Immature natural killer cell (primary cell): ENCODE data around the gene STRC. TPM values are rescaled to one million over a fixed set of nuclear protein-coding genes. Genes with fewer than 3 reads are reported as not detected.
"Not testable (repeated sequence)": the region's sequence is repeated elsewhere in the genome, so short reads cannot be mapped to it uniquely, and the experiment has no call there.

ENCODE experiments used
- DNase-seq, 3 donors: peaks; one replicate each; pipeline ENCODE4 v3.0.0; 2022; ENCODE audit warnings: mixed read lengths in 1 of 3
- H3K27ac Mint-ChIP-seq, 6 donors: one replicate each; pipeline ENCODE4 v1.8.0; 2020; ENCODE audit warnings: mixed read lengths in 6 of 6, mild to moderate bottlenecking in 5 of 6, inconsistent platforms in 4 of 6, moderate library complexity in 3 of 6
- H3K27me3 Mint-ChIP-seq, 3 donors: one replicate each; pipeline ENCODE4 v1.8.0; 2020 to 2021; ENCODE audit warnings: low read depth in 3 of 3, mild to moderate bottlenecking in 3 of 3, mixed read lengths in 3 of 3, moderate library complexity in 3 of 3, inconsistent platforms in 1 of 3
- H3K36me3 Mint-ChIP-seq, 3 donors: one replicate each; pipeline ENCODE4 v1.8.0; 2020; ENCODE audit warnings: mixed read lengths in 3 of 3, inconsistent platforms in 2 of 3, mild to moderate bottlenecking in 2 of 3
- H3K4me1 Mint-ChIP-seq, 2 donors: one replicate each; pipeline ENCODE4 v1.8.0; 2020; ENCODE audit warnings: inconsistent platforms in 2 of 2, mild to moderate bottlenecking in 2 of 2, mixed read lengths in 2 of 2, moderate library complexity in 1 of 2
- H3K4me3 Mint-ChIP-seq, 5 donors: one replicate each; pipeline ENCODE4 v1.8.0; 2020; ENCODE audit warnings: mild to moderate bottlenecking in 5 of 5, mixed read lengths in 5 of 5, inconsistent platforms in 3 of 5, moderate library complexity in 3 of 5
- H3K9me3 Mint-ChIP-seq, 6 donors: one replicate each; pipeline ENCODE4 v1.8.0; 2020; ENCODE audit warnings: mild to moderate bottlenecking in 6 of 6, mixed read lengths in 6 of 6, inconsistent platforms in 4 of 6, moderate library complexity in 3 of 6
- polyA plus RNA-seq, 3 donors: library from polyadenylated mRNA; unstranded; fragments of 300-500 nt; fragmentation: Illumina TruSeq; gene quantifications; one replicate each; pipeline ENCODE4 v1.2.3, GENCODE V29; 2021

Gene STRC
- not detected for polyA plus RNA-seq

DNA sequence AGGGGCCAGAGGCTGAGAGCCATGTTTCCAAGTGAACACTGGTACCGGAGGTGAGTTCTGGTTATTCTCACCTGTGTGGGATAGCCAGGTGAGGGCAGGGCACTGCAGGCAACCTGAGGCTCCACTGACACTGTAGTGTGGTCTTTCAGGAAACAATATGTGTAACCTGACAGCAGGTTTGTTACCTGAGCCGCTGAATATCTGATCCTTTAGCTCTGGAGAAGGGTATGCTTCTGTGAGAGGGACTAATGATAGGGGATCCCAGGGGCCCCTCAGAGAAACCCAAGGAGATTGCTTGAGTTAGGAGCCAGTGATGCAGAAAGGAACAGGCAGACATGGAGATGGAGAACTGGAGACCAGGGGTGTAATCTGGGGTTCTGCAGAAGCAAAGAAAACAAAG lies at the start of gene STRC:
TSS of gene STRC (minus strand) at position 101 of the 400 bp plus-strand sequence. CDS start at position 23, 78 bp downstream.
- not testable (repeated sequence) for H3K4me1 Mint-ChIP-seq, H3K36me3 Mint-ChIP-seq, H3K27me3 Mint-ChIP-seq, DNase-seq, H3K9me3 Mint-ChIP-seq, H3K4me3 Mint-ChIP-seq, H3K27ac Mint-ChIP-seq

DNA sequence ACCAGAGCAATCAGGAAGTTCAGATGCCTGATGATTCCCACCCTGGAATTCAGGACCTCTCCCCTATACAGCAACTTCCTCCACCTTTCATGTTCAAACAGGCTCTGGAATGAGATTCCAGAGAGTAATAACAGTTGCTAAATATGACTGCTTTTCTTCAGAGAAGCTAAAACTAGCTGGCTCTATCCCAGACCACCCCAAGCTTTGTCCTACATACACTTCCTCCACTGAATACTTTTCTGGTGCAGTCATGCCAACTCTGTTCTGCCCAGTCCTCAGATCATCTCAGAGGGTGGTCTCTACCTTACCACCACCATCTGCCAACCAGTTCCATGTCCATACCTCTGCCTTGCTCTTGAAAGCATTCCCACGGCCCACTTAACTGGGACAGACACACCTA lies 47.6 kb upstream of the STRC start:
- not testable (repeated sequence) for H3K36me3 Mint-ChIP-seq, H3K27ac Mint-ChIP-seq, H3K4me1 Mint-ChIP-seq, H3K4me3 Mint-ChIP-seq, H3K9me3 Mint-ChIP-seq, DNase-seq, H3K27me3 Mint-ChIP-seq

DNA sequence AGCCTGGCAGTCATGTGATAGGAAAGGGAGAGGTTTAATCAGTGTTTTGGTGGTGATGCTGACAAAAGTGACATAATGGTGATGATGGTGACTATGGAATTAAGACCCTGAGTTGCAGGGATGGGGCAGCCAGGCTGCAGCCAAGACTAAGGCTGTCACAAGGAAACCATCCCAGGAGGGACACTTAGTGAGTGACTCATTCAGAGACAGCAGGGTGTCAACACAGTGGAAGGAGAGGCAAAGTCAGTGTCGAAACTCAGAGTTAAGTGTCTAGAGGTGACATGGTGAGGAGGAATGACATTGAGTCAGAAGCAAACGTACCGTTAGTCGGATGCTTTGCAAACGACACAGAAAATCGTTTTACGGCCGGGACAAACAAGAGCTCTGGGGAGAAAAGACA lies 44.7 kb upstream of the STRC start:
- H3K4me3 Mint-ChIP-seq, H3K4me1 Mint-ChIP-seq, H3K27me3 Mint-ChIP-seq, H3K9me3 Mint-ChIP-seq, DNase-seq, H3K27ac Mint-ChIP-seq, H3K36me3 Mint-ChIP-seq: not testable (repeated sequence)

DNA sequence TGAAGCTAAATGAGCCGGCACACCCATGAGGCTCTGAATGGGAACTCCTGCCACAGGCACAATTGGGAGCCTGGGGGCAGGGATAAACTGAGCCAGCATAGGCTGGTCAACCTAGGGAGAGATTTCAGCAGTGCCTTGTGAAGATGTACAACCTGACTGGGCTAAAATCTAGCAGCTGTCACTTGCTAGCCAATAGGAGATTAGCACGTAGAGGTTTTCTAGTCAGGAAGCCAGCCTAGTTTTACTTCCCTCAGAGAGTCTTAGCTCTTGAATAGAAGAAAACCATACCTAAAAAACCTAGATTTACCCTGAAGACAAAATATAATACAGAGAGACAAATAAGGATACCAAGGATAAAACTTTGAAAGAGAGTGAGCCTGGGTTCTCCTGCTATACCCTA lies 43.7 kb upstream of the STRC start:
- H3K27ac Mint-ChIP-seq, result not testable (repeated sequence)

DNA sequence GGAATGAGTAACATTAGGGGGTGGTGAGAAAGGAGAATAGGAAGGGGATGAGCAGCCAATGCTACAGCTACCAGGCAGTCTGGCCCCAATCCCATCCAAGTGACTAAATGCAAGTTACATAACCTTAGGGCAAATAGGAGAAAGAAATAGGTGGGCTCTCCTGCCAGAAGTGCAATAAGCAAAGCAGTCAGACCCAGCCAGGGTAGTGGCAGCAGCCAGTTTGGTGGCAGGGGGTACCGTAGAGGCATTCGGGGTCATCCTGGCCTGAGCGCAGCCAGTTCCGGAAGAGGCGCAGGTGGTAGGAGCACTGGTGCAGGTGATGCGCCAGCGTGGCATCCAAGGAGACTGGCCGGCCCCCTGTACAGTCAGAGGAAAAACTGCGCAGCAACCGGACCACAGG lies 41.1 kb upstream of the STRC start:
- DNase-seq, H3K4me3 Mint-ChIP-seq, H3K27me3 Mint-ChIP-seq, H3K27ac Mint-ChIP-seq, H3K4me1 Mint-ChIP-seq, H3K36me3 Mint-ChIP-seq, H3K9me3 Mint-ChIP-seq: not testable (repeated sequence)

More for the DNA sequence above, 43.7 kb upstream of the STRC start:
- H3K9me3 Mint-ChIP-seq, DNase-seq, H3K4me3 Mint-ChIP-seq, H3K36me3 Mint-ChIP-seq, H3K4me1 Mint-ChIP-seq, H3K27me3 Mint-ChIP-seq: not testable (repeated sequence)

DNA sequence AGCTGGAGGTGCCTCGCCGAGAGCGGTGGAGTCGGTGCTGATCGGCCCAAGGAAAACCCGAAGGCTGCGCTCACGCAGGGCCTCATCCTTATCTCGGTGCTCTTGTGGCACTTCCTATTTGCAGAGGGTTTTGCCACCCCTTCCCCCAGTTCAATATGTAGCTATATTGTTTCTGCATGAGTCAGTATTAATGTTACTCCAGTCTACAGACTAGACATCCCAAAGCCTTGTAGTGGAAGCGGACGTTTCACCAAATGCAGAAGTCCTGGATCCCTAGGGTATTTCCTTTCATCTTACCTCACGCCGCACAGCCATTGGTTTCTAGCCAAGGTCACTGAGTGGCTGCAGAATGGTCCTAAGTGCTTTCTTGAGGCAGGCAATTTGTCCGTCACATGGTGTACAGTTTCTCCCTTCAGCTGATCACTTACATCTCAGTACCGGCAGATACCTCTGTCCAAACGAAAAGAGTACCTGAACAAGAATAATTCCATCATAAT lies 30.9 kb upstream of the STRC start:
- peaks cover 15 to 23% (median 17%) of the 10 kb centered on the region in 3 donors for H3K36me3 Mint-ChIP-seq
- not testable (repeated sequence) for H3K27ac Mint-ChIP-seq, H3K27me3 Mint-ChIP-seq, DNase-seq, H3K4me1 Mint-ChIP-seq, H3K9me3 Mint-ChIP-seq, H3K4me3 Mint-ChIP-seq

DNA sequence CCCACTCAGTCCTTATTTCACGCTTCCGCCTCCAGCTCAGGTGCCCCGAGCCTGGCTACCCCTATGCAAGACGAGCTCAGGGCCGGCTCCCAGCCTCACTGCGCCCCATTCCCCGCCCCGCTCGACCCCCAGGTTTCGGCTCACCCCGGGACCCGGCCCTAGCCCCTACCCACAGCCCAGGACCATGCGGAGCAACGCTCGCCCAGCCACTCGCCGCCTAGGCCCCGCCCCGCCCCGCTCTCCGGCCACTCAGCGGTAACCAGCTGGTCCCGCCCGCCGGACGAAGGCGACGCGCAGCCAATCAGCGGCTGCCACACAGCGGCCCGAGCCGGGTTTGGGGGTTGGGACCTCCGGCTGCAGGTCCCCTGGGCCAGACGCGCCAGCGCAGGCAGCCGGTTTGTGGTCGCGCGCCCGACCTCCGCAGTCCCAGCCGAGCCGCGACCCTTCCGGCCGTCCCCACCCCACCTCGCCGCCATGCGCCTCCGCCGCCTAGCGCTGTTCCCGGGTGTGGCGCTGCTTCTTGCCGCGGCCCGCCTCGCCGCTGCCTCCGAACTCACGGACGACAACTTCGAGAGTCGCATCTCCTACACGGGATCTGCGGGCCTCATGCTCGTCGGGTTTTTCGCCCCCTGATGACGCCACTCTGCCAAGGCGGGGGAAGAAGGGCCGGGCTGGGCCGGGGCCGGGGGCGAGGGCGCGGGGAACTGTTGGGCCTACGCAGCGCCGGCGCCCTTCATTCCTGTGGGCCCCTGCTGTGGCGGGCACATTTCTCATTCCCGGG lies 30.2 kb upstream of the STRC start, which contains the start of gene CATSPER2:
TSS of gene CATSPER2 (minus strand) at position 196 of the 781 bp plus-strand sequence. CDS start 783 bp downstream, outside the sequence.
- Mint-ChIP-seq H3K27me3 (peaks cover 0 to 3% (median 0%) of the 10 kb centered on the region in 3 donors), H3K4me1 (no peaks in the 10 kb centered on the region), H3K36me3 (peaks cover 15 to 23% (median 17%) of the 10 kb centered on the region in 3 donors), H3K27ac (no peak within 1 kb of the TSS), H3K9me3 (no peaks in the 10 kb centered on the region), H3K4me3 (no peak within 1 kb of the TSS)
- no peak for DNase-seq

DNA sequence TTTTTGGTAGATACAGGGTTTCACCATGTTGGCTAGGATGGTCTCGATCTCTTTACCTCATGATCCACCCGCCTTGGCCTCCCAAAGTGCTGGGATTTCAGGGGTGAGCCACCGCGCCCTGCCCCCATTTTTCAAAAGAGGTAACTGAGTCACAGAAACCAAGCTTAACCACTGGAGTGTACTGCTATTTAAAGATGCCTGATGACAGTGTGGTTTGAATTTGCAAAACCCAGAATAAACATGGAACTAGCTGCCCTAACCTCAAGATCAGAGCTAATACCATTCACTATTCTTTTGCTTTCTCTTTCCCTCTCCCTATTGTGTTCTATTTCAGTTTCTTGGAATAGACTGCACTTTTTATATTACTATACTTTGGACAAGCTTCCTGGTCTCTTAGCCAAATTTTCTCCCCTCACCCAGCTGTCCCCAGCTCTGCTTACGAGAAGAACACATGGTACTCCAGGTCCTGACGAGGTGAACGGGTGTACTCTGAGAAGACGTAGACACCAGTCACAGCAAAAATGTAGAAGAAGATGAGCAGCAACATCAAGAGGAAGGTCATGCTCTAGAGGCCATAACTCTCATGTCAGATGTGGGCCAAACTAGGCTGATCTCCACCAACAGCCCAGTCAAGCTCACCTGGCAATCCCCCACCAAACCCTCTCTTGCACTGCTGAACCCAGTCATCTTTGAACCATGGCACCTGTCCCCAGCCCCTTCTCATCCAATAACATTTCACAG lies 20.0 kb upstream of the STRC start:
- H3K9me3 Mint-ChIP-seq, H3K27me3 Mint-ChIP-seq, H3K36me3 Mint-ChIP-seq, H3K4me1 Mint-ChIP-seq, H3K4me3 Mint-ChIP-seq, H3K27ac Mint-ChIP-seq, DNase-seq: not testable (repeated sequence)

DNA sequence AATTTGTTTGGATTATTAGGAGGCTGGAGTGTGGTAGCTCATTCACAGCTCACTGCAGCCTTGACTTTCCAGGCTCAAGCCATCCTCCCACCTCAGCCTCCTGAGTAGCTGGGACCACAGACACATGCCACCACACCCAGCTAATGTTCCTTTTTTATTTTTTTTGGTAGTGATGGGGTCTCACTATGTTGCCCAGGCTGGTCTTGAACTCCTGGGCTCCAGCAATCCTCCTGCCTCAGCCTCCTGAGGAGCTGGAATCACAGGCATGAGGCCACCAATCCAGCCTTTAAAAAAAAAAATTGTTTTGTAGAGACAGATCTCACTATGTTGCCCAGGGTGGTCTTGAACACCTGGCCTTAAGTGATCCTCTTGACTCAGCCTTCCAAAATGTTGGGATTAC lies 8.3 kb upstream of the STRC start:
- not testable (repeated sequence) for H3K36me3 Mint-ChIP-seq, H3K4me1 Mint-ChIP-seq, H3K4me3 Mint-ChIP-seq, H3K27me3 Mint-ChIP-seq, DNase-seq, H3K9me3 Mint-ChIP-seq, H3K27ac Mint-ChIP-seq

DNA sequence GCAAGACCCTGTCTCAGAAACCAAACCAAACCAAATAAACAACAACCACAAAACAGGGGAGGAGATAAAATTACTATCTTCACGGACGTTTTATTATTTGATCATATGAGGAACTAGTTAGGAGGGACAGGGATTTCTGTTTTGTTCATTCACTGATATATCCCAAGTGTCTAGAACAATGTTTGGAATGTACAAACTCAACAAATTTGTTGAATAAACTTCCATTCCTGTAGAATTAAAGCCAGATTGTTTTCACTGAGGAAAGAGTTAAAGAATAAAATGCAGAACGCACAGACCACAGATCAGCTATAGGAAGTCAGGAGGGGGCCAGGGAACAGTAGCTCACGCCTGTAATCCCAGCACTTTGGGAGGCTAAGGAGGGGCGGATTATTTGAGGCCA lies 6.5 kb upstream of the STRC start:
- H3K27ac Mint-ChIP-seq, result no peak overlapping the region
- H3K4me1 Mint-ChIP-seq, result no peaks in the 10 kb centered on the region
- H3K36me3 Mint-ChIP-seq, result no peaks in the 10 kb centered on the region
- H3K4me3 Mint-ChIP-seq, result no peak overlapping the region
- H3K9me3 Mint-ChIP-seq, result peaks cover 0 to 1% (median 0%) of the 10 kb centered on the region in 6 donors
- peaks cover 4 to 7% (median 4%) of the 10 kb centered on the region in 3 donors for H3K27me3 Mint-ChIP-seq
- no peak for DNase-seq

DNA sequence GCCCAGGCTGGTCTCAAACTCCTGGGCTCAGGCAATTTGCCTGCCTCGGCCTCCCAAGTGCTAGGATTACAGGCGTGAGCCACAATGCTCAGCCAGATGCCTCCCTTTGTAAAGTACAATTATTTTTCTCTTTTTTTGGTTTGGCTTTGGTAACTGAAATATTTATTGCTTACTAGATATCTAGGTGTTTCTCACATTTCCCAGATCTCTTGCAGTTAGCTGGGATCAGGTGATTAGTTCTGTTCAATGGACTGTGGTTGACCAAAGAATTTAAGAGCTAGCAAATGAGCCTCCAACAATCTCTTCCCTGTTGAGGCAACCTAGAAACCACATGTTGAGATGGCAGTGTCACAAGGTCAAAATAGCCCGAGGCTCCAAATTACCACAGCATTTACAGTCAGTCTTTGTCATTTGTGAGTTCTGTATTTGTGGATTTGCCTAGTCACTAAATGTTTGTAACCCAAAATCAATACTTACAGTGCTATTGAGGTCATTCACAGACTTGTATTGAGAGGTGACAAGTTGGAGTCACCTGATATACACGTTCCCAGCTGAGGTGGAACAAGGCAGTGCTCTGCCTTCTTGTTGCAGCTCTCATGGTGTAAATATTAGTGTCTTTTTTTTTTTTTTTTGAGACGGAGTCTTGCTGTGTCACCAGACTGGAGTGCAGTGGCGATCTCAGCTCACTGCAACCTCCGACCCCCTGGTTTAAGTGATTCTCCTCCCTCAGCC lies 3.6 kb upstream of the STRC start:
- DNase-seq, H3K27me3 Mint-ChIP-seq, H3K36me3 Mint-ChIP-seq, H3K9me3 Mint-ChIP-seq, H3K4me1 Mint-ChIP-seq, H3K4me3 Mint-ChIP-seq, H3K27ac Mint-ChIP-seq: not testable (repeated sequence)

DNA sequence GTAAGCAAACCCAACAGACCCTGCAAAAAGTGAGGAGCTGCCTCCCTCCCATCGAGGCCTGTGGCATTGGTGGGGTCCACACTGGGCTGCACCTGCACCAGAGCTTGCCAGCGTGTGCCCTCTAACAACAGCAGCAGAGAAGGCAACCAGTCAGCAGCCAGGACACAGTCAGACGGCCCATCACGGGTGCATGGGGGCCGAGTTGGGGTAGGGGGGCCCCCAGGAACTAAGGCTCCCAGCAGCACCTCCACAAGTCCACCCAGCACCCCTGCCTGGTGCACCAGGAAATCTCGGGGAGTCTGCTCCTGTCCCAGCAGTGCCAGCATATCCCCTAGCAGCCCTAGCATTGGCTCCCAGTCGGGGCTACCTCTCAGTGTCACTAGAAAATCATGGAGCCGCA lies 850 bp downstream of the STRC start:
- not testable (repeated sequence) for H3K27ac Mint-ChIP-seq, H3K4me1 Mint-ChIP-seq, H3K36me3 Mint-ChIP-seq, H3K4me3 Mint-ChIP-seq, H3K27me3 Mint-ChIP-seq, DNase-seq, H3K9me3 Mint-ChIP-seq

DNA sequence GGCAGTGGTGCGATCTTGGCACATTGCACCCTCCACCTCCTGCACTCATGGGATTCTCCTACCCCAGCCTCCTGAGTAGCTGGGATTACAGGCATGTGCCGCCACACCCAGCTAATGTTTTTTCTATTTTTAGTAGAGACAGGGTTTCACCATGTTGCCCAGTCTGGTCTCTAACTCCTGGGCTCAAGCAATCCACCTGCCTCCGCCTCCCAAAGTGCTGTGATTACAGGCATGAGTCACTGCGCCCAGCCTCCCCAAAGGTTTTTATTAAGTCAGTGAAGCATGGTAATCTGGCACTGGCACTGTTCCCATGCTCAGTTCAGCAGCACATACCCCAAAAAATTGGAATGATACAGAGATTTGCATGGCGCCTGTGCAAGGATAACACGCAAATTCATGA lies 16.4 kb downstream of the STRC start:
- not testable (repeated sequence) for H3K4me1 Mint-ChIP-seq, H3K4me3 Mint-ChIP-seq, H3K36me3 Mint-ChIP-seq, H3K9me3 Mint-ChIP-seq, H3K27ac Mint-ChIP-seq, DNase-seq
- H3K27me3 Mint-ChIP-seq, result peaks cover 2 to 11% (median 7%) of the 10 kb centered on the region in 3 donors

DNA sequence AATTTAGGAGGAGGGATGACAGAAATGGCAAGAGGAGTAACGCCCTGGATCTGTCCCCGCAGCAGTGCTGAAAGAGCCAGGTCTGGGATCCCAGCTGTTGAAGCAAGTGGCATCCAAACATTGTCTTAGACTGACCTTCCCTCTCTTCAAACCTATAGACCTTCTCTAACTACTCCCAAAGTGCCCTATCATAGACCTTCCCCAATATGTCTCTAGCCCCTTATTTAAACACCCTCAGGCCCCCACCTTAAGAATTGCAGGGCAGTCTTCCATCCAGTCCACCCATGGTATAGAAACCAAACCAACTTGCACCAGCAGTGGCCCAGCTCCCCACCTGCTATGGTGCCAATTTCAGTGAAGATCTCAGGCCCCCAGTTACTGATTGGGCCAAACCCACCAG lies 18.4 kb downstream of the STRC start:
- peaks cover 2 to 14% (median 7%) of the 10 kb centered on the region in 3 donors for H3K27me3 Mint-ChIP-seq
- not testable (repeated sequence) for DNase-seq, H3K9me3 Mint-ChIP-seq, H3K27ac Mint-ChIP-seq, H3K4me3 Mint-ChIP-seq, H3K36me3 Mint-ChIP-seq, H3K4me1 Mint-ChIP-seq
